ENCODE data around the gene NUDT21.

DNA sequence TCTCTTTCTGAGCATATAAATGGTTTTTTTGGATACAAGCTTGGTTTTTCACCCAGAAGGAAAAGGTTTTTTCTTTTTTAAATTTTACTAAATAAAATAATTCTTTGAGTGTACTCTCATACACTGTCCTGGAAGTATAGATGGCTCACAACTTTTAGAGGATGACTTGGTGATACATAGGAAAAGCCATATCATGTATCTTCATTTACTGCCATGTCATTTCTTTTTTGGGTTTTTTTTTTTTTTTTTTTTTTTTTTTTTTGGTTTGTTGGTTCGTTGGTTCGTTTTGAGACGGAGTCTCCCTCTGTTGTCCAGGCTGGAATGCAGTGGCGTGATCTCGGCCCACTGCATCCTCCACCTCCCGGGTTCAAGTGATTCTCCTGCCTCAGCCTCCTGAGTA, 12.0 kb upstream of the NUDT21 start:
- no peak for TF ChIP-seq SUZ12 (IDR thresholded peaks at IDR 0.05; ENCODE audit: extremely low read depth, insufficient read depth, insufficient read length)
- TF ChIP-seq YY1 (IDR thresholded peaks at IDR 0.05; ENCODE audit: insufficient read depth, insufficient read length) = no peak
